ENCODE results near the gene PIGQ.
A peak's percentile ranks its signal among the peaks of the same experiment; 100 is the strongest.

The PIGQ gene

DNA sequence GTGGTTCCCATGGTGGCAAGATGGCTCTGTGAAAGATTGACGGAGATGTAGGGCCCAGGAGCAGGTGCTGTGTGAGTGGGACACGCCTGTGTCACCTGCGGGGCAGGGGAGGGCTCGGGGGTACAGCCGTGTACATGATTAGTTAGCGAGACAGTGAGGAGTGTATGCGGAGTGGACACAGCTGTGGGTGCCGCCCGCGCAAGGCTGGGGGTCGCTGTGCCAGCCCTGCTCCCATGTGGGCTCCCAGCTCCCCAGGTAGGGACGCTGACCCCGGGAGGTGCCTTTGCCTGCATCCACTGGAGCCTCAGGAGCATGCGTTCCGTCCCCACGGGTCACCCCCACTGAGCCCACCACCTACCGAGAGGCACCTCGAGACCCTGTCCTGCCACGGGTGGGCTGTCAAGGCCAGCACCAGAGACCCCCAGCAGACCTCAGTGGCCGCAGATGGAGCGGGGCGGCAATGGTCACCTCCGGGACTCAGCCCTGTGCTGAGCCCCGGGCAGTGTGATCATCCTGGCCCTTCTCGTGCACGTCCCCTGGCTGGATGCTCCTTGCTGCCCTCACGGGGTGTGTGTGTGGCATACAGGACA lies 34.8 kb upstream of the PIGQ start:
- no peak for DNase-seq

- no peak for DNase-seq
Measured at GRCh38 chr16:535446-536405, 34.0 kb upstream of the PIGQ start.

- no peak for DNase-seq
Measured at GRCh38 chr16:536746-537145, 33.0 kb upstream of the PIGQ start.

DNA sequence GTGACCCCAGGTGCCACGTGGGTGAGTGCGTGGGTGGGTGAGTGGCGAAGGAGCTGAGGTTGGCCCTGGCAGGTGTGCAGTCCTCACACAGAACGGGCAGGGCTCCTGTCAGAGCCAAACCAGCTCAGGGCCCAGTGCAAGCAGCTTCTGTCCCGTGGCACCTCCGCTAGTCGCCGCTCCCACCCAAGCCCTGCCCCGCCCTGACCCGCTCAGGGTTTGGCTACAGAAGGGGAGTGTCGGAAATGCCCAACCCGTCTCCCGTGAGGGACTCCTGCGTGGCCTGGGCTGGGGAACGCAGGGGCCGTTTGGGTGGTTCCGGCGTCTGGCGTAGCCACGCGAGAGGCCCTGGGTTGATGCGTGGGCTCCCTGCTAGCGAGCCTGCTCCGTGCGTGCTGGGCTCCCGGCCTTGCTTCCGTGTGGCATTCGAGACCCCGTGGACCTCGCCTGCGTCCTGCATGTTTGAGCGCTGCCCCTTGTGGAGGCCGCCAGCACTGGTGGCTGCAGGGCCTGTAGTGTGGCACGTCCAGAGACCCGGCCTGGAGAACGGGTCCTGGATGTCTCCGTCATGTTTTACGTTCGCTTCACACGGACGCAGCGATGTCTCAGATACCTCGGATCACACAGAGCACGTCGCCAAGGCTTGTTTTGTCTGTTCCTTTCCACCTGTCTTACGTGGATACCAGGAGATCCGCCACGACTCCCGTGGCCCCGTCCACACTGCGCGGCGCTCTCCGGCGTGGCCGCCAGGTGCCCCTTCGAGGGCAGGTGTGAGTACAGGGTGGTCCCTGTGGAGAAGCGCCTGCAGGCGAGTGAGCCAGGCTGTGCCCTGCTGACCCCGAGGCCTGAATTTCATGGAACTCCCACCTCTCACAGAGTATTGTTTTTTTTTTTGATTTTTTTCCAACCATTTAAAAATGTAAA lies 32.1 kb upstream of the PIGQ start:
- DNase-seq = no peak

DNA sequence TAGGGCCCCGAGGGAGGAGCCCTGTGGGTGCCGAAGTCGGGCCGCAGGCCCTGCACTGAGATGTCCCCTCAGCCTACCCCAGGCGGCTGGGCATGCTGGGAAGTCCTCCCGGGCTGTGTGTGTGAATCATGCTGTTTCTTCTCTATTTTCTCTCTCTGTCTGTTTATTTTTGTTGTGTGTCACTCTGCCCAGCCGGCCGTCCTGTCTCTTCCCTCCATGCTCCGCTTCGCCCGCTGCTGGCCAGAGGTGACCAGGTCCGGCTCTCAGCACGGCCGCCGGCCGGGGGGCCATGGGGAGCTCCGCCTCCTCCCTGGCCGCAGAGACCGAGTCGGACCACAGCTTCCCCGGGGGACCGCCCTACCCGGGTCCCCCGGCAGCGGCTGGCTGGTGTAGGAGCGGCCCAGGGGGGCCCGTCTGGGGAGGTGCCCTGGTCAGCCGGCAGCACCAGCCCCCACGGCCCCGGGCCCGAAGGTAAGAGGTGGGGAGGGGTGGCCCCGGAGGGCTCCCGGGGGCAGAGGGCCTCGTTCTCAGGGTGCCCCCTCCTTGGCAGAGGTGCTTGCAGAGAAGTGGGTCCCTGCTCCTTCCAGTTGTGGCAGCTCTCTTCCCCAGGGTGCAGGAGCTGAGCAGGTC lies 29.8 kb upstream of the PIGQ start:
- no peak for DNase-seq

DNA sequence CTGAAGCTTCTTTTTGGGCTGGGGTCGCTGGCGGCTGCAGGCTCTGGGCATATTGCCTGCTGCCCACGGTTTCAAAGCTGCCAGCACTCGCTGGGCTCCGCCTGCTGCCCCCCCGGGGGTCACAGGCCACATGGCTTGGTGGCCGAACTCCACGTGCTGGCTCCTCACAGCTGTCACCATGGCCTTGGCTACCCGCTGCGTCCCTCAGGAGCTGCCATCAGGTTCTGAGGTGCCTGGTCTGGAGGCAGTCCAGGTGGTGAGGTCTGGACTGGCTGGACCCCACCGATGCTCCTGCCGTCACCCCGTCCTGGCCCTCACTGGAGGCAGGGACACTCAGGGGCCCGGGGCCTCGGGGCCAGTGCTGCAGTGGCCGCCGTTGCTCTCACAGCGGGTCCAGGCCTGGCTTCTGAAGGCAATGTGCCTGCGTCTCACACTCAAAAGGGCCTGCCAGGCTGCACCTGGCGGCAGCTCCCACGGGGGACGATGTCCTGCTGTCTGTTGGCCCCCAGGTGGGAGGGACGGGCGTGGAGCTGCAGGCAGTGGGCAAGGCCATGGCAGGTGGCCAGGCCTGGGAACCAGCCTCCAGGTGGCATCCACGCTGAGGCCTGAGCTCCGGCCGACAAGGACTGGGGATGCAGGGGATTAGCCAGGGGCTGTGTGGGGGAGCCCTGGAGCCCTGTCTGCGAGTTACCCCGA lies 29.0 kb upstream of the PIGQ start:
- no peak for DNase-seq

DNA sequence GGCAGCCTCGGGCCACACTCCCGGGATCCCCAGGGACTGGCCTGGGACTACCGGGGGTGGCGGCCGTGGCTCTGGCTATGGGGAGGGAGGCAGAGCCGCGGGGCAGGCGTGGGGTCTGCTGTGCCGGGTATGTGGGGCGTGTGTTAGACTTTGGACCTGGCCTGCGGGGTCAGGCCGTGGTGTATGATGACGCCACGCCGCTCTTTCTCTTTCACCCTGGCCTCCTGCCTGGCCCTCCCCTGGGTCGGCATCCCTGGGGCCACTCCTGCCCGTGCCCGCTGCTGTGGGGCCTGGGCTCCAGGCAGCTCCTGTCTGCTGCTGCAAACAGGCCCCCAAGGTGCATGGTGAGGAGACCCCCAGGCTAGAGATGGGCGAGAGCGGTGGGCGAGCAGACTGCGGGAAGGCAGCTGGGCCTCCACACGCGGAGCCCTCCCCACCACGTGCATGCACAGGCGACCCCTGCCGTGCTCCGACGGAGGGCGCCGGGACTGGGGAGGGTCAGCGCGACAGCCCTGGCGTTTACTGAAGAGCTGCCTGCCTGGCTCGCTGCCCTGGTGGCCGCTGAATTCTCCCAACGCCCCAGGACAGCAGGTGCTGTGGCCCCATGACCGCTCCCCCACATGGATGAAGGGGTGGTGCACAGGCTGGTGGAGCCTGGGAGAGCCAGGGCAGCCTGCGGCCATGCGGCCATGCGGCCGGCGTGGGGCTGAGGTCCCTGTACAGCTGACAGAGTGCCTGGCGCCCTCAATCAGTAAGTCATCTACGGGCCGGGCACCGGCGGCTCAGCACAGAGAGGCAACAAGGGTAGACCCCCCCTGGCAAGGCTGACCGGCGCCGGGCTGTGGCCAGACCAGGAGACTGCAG lies 26.2 kb upstream of the PIGQ start:
- DNase-seq = no peak

GRCh38 chr16:544517-544916 lies 25.3 kb upstream of the PIGQ start:
- no peak for DNase-seq

DNA sequence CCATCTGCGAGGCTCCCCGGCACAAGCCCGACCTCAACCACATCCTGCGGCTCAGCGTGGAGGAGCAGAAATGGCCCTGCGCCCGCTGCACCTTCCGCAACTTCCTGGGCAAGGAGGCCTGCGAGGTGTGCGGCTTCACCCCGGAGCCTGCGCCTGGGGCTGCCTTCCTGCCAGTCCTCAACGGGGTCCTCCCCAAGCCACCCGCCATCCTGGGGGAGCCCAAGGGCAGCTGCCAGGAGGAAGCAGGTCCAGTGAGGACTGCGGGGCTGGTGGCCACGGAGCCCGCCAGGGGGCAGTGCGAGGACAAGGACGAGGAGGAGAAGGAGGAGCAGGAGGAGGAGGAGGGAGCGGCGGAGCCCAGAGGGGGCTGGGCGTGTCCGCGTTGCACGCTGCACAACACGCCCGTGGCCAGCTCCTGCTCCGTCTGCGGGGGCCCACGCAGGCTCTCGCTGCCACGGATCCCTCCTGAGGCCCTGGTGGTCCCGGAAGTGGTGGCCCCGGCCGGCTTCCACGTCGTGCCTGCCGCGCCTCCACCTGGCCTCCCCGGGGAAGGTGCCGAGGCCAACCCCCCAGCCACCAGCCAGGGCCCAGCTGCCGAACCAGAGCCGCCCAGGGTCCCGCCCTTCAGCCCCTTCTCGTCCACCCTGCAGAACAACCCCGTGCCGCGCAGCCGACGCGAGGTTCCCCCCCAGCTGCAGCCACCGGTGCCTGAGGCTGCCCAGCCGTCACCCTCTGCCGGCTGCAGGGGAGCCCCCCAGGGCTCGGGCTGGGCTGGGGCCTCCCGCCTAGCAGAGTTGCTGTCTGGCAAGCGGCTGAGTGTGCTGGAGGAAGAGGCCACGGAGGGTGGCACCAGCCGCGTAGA lies 22.6 kb upstream of the PIGQ start:
- peak; percentile 76 for DNase-seq

DNA sequence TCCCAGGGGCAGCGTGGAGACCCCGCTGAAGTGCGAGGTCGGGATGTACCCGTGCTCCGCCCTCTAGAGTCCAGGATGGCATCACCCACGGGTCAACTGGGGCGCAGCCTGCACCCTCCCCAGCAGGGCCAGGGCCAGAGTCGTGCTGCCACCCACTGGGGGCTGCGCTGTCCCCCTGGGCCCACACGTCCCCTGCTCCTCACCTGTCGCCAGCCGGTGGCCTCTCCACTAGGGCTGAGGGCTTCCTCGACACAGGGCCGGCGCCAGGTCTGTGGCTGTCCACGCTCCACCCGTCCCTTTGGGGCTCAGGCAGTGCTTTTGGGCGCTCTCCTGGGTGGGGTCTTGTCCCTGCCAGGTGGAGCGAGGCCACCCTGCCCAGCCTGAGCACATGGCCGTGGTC lies 21.2 kb upstream of the PIGQ start:
- no peak for DNase-seq

DNA sequence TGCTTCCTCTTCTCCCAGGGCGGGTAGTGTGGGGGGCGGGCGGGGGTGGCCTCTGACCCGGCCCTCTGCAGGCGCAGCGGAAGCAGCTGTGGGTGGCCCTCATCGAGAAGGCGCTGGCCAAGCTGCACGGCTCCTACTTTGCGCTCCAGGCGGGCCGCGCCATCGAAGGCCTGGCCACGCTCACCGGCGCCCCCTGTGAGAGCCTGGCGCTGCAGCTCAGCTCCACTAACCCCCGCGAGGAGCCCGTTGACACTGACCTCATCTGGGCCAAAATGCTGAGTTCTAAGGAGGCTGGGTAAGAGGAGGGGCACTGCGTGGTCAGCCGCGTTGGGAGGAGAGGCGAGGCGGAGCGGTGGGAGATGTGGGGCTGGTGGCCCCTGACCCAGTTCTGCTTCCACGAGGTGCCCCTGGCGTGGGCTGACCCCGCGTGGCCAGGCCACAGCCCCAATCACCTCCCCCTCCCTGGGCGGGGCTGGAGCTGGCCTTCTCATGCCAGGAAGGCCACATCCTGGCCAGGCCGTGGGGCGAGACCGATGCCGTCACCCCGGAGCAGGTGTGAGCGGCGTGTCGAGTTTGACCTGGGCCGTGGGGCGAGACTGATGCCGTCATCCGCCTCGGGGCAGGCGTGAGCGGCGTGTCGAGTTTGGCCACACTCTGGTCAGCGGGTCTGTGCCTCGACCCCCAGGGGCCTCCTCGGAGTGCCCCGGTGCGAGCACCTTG lies 20.1 kb upstream of the PIGQ start:
- no peak for DNase-seq

DNA sequence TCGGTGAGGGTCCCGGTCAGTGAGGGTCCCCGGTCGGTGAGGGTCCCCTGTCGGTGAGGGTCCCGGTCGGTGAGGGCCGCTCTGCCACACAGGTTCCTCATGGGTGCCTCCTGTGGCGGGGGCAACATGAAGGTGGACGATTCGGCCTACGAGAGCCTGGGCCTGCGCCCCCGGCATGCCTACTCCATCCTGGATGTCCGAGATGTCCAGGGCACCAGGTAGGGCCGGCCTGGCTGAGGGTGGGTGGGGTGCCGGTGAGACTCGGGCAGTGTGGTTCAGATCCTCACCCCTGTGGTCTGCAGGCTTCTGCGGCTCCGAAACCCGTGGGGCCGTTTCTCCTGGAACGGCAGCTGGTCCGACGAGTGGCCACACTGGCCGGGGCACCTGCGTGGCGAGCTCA lies 18.6 kb upstream of the PIGQ start:
- DNase-seq = no peak

DNA sequence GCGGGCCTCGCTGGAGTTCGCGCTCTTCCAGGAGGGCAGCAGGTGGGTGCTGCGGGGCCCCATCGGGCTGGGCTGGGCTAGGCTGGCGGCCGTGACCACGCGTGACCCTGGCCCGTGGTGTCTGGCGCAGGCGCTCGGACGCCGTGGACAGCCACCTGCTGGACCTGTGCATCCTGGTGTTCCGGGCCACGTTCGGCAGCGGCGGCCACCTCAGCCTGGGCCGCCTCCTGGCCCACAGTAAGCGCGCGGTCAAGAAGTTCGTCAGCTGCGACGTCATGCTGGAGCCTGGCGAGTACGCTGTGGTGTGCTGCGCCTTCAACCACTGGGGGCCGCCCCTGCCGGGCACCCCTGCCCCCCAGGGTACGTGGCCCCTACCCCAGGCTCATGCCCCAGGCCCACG lies 17.6 kb upstream of the PIGQ start:
- no peak for DNase-seq

- no peak for DNase-seq
Measured at GRCh38 chr16:553601-554296, 16.0 kb upstream of the PIGQ start.

GRCh38 chr16:554297-554621 lies 15.5 kb upstream of the PIGQ start:
- DNase-seq = no peak

GRCh38 chr16:554640-555365 lies 15.0 kb upstream of the PIGQ start:
- DNase-seq = no peak

DNA sequence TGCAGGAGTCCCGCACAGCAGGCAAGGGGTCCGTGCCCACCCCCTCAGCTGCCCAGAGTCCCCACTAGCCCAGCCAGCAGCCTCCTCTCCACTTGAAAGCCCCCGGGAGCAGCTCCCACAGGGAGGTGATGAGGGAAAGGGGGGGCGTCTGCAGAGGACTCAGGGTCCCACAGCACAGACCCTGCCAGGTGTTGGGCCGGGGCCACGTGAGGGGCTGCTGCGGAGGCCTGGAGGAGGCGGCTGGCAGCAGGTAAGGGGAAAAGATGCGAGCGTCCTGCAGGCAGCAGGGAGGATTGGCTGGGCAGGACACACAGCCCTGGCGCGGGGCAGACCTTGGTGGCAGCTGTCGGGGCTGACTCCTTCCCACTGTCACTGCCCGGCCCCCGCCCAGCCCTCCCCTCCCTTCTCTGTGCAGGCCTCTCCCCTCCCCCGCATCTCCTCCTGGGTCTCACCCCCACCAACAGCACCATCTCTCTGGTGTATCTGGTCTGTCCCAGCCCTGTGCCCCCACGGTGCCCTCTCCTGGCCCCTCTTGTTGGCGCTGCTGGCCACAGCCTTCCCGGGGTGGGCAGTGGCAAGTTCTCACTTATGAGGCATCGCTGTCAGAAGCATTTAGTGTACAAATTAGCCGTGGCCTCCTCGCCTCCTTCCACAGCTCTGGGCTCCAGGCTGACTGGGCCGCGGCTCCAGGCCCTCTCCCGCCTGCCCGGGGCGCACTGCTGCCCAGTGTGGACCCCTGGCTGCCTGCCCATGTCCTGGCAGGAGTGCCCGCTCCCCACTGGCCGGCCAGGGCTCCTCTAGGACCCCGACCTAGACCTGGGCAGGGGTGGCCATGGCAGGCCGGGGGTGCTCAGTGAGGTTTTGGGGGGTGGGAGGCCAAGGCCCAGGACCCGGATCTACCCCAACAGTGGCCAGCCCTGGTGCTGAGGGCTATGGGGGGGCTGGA lies 14.0 kb upstream of the PIGQ start:
- no peak for DNase-seq

All from activated CD8-positive, alpha-beta memory T cell treated with anti-CD3 and anti-CD28 coated beads, Interleukin-2, amount 50 U/mL, for 48 hours (primary cell).